NCI-H748 (cell line): ENCODE data around the gene HTR3D.
"Not testable (repeated sequence)": the region's sequence is repeated elsewhere in the genome, so short reads cannot be mapped to it uniquely, and the experiment has no call there.

ENCODE experiments used
- DNase-seq: peaks from one replicate; lab custom pipeline; 2025; ENCODE audit not compliant: unreplicated experiment; lab: John Stamatoyannopoulos, UW

The HTR3D gene, protein sequence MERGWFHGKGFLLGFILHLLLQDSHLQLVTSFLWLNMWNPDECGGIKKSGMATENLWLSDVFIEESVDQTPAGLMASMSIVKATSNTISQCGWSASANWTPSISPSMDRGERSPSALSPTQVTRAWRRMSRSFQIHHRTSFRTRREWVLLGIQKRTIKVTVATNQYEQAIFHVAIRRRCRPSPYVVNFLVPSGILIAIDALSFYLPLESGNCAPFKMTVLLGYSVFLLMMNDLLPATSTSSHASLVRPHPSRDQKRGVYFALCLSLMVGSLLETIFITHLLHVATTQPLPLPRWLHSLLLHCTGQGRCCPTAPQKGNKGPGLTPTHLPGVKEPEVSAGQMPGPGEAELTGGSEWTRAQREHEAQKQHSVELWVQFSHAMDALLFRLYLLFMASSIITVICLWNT

DNA sequence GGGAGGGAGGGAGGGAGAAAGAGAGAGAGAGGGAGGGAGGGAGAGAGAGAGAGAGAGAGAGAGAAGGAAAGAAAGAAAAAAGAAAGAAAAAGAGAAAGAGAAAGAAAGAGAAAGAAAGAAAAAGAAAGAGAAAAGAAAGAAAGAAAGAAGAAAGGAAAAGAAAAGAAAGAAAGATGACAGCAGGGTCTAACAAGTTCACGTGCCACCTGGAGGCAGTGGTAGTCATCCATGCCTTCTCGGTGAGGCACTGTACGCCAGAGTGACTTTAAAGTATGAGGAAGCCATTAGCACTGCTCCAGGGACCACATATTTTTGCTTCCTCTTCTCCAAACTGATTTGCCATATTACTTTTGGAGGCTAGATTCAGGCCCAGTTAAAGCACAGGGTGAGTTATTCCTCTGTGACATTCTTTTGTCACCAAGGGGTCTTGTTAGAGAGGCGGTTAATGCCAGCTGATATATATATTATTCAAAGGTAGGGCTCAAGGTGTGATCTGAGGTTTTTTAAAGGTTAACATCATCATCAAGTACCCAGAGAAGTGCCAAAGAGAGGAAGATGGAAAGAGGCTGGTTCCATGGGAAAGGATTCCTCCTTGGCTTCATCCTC lies at the start of gene HTR3D:
TSS of gene HTR3D (plus strand) at position 556 of the 606 bp plus-strand sequence. CDS start at position 556, 0 bp downstream.
- no peak for DNase-seq

DNA sequence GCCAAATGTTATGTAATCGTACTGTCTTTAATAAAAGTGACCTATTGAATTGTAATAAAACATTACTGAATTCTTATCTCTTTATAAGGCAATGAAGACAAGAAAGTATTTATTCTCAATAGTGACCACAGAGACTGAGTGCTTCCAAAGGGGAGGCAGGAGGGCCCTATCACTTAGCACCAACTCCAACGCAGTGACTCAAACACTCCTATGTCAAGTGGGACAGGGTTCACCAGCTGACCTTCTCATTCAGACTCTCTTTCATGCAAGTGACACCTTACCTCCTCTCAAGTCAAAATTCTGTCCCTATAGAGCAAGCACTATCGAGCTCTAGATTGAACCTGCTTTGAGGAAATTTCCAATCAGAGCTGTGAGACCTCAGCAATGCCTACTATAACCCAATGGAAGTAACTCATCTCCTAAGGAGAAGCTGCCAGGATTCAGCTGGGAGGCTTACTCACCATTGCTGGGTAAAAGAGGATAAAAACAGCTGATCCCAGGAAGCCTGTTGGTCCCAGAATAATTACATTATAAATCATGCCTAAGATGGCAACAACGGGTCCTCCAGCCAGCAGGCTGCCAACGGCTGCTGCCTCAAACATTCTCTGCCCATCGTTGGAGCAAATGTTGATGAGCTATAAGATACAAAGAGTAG lies 49.4 kb upstream of the HTR3D start:
- DNase-seq = no peak

DNA sequence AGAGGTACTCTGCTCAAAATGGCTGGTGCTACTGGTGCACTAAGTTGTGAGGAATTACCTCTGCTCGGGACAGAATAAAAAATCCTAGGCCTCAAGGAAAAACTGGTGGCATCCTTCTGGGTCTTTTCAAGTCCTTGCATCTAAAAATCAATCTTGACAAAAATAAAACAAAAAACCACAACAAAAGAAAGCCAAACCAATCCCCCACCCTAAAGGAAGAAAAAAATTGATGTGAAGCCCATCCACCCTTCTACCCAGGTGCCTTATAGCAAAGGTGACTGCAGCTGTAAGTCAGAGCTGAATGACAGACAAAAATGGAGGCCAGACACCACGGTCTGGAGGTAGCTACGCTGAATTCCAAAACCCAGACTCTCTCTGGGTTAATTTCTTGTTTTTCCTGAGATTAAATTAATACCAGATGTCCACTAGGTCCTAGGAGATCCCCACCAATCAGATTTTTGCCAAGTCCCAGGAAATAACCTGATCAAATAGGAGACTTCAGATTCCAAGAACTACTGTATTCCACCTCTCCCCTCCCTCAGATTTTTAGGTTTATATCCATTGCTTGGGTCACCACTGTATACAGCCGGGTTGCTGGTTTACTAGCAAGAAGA lies 47.3 kb upstream of the HTR3D start:
- DNase-seq = no peak

DNA sequence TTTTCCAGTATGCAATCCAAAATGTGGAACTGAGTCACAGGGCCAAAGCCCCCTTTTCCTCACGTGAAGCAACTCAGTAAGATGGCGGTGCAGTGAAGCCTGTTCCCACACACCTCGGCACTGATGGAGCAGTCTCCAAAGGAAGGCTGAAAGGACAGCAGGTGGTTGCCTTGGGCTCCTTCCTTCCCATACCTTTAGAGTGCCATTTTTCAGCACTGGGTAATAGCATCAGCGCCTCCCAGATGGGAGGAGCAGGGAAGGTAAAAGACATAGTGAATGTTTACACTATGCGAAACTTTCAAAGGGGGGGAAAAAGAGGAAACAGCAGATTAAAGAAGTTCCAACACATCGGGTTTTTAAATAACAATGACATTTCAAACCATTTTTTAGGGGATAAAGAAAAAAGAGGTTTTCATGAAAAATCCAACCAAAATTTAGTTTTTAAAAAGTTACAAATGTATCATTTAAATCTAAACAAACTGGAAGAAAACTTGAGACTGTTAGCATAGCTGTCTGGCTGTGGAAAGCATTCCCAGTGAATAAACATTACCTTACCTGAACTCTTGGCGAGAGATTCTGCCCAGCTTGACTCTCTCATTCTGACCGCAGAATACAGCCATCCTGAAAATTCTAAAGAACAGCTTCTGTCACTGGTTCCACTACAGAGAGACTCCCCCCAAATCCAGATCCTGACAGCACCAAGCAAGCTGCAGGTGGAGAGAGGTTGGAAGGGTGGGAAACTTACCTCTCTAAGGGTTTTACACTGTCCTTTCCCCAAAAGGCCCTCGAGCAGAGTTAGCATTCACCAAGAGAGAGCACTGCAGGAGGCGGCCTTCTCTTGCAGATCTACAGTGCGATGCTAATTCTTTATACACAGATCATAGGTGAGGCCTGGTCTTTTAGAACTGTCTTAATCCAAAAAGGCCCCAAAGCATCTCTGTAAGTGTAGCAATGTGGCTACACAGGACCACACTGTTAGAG lies 46.5 kb upstream of the HTR3D start:
- no peak for DNase-seq

DNA sequence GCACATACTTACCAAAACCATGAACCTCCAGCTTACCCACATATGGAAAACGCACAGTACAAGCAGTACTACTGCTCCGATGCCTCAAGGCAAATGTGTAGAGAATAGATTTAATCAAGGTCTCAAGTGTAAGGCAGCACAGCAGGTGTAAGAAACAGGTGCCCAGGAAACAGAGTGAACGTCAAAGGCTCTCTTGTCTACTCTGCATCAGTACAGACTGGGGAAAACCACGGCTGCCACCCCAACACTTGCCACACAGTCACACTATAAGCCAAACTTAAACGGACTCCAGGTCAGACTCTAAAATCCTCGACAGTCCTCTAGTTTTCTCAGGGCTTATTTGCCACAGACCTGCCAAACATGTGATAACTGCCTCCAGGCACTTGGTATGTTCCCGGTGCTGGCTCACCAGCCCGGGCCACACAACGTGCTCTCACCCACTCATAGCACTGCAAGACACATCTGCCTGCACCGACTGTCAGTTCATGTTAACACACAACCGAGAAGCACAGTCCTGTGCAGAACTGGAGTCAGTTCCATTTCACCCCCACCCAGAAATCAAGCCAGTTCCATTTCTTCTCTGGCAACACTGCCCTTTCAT lies 44.4 kb upstream of the HTR3D start:
- no peak for DNase-seq

DNA sequence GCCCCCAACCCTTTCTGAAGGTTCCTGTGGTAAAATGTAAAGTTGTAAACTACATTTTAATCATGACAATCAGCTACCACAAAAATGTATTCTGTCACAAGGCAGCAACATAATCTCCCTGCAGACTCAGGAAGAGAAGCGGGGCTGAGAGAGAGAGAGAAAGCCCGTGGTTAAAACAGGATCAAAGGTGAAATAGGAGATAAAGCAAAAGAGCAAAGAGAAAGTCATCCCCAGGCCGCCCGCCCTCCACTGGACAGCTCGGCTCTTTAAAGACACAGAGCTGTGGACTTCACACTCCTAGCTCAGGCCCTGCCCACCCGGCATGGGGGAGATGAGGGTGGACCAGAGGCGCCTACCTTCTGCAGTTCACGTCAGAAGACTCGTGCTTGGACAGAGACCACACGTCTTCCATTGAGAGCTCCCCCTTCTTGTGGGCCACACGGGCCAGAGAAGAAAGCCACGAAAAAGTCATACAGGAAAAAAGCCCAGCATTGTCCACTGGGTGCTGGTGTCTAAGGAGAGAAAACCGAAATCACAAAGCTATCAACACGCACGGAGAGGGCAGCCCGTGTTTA lies 43.2 kb upstream of the HTR3D start:
- no peak for DNase-seq

DNA sequence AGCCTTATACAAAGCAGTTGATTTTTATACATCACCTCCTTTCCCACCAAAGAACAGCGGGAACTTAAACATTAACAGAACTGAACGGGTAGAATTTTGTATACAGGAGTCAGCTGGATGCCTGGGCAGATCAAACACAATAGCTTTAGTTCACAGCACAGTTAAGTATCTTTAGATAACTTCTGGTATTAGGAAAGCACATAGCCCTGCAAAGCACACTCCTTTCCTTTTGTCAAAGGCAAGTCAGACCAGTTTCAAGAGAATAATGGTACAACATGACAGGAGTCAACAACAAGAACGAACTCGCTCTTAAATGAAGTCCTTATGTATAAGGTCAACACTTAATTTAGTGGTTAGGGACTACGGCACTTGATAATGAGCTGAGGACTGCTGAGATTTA lies 40.1 kb upstream of the HTR3D start:
- no peak for DNase-seq

DNA sequence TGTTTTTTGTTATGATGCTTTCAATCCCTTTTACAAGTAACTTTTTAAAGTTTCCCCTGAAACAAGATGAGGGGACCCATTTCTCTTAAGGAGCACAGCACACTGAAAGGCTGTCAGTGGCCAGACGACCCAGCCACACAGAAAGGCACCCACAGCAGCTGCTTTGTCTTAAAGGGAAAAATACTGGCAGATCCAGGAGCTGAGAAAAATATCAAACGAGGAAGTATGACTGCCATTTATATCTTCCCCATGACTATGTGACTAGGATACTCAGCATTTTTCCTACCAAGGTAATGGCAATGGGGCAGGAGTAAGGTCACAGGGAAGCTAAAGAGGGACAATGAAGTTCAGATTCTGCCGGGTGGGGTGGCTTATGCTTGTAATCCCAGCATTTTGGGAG lies 29.8 kb upstream of the HTR3D start:
- DNase-seq = no peak

DNA sequence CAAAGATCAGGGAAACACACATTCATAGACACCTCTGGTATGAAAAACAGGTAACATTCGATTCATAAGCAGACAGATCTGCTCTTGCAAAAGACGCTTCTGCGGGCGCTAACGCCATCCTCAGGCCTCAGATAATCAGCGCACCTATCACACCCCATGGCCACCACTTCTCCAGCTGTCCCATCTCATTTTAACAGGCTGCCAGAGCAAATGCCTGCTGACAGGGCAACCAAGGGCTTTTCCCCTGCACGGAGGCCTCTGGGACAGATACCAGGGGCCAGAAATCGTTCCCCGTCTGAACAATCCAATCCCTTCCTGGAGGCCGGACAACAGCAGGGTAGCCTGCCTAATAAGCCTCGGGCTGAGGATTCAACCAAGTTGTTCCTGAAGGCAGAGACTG lies 29.1 kb upstream of the HTR3D start:
- DNase-seq = no peak

DNA sequence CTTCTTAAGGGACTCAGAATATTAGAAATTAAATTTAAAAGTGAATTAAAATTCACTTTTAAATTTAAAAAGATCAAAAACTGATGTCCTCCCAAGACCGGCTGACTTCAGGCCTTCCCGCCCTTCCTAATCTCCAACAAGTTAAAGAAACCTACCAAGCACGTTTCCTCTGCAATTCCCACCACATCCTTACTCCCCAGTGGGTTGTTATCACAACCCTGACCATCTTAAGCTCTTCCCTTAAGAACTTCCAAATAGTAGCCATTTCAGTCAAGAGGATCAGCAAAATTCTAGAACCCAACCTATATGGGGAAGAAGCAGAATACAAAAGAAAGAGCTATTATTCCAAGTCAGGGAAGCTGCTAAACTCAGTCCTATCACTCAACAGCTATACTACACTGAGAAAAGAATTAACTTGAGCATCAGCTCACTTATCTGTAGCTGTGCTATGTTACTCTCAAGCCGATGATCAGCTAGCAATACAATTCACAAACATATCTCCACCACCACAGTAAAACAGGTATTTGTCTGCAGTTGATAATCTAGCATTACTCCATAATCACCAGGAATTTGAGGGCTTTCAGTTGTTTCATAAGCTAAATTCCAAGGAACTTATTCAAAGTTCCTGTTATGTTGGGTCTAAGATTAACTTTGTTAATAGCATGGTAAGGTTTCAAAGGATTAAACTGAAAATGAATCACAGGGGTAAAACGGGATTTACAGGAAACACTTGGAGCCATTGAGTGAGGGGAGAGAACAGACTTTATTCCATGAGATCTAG lies 28.2 kb upstream of the HTR3D start:
- DNase-seq = no peak

DNA sequence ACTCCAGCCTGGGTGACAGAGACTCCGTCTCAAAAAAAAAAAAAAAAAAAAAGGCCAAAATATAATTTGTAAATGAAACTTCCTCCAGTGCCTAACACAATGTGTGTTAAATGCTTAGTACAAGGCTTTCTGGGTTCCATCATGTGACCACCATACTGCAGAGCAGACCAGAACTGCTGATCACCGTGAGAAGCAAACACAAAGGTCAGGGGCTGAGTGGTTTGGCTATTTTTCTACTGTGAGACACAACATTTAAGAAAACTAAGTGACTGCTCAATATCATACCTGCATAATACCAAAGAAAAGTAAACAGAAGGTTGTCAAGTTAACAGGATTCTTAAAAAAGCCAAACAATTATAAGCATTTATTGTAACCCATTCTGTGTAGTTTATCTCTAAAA lies 27.1 kb upstream of the HTR3D start:
- DNase-seq = no peak

DNA sequence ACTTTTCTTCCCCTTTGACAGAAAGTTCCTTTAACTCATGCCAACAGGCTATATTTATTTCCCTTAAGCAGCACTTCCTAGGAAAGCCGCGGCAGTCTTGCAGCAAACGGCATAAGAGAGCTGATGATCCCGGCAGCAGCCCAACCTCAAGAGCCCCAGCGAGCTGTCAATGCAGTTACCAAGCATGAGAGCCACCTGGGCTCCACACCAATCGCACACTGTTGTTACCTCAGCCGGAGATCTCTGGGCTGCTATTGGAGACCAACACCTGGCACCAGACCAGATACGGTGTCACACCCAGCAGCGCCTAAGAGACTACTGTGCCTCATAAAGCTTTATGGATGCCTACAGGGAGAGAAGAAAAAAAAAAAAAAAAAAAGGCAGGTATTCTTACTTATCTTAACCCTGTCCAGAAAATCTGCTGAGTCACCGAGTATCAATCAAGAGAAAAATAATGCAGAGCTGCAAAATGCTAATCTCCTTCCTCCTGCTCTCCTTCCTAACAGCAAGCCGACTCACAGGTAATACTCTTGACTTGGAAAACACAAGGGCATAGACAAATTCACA lies 25.5 kb upstream of the HTR3D start:
- peak; percentile 90 for DNase-seq

DNA sequence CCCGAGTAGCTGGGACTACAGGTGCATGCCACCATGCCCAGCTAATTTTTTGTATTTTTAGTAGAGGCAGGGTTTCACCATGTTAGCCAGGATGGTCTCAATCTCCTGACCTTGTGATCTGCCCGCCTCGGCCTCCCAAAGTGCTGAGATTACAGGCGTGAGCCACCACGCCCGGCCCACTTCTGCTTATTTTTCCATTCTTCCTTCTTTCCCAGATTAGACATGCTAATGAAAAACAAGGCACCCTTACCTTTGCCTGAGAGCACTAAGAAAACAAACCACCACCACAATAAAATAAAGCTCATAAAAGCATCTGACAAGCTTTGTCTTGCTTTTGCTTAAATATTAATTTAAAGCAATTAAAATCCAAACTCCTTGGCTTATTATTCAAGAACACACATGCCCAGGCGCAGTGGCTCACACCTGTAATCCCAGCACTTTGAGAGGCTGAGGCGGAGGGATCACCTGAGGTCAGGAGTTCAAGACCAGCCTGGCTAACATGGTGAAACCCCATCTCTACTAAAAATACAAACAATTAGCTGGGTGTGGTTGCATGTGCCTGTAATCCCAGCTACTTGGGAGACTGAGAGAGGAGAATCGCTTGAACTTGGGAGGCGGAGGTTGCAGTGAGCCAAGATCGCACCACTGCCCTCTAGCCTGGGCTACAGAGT lies 24.3 kb upstream of the HTR3D start:
- DNase-seq = not testable (repeated sequence)

DNA sequence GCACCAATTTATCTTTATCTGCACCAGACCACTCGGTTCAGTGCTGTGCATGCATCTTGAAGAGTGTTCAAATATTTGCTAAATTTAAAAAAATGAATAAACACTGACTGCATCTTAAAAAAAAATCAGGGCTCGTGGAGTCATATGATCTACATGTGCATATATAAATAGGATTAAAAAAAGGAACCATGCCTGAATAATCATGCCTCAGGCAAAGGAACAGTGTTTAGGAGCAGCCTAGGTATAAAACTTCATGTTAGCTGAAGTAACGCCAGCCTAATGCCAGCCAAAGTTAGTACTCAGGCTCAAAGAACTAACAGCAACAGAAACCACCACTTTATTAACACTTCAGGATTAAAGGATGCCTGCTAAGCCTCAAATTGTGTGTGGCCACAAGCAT lies 23.4 kb upstream of the HTR3D start:
- DNase-seq = no peak

DNA sequence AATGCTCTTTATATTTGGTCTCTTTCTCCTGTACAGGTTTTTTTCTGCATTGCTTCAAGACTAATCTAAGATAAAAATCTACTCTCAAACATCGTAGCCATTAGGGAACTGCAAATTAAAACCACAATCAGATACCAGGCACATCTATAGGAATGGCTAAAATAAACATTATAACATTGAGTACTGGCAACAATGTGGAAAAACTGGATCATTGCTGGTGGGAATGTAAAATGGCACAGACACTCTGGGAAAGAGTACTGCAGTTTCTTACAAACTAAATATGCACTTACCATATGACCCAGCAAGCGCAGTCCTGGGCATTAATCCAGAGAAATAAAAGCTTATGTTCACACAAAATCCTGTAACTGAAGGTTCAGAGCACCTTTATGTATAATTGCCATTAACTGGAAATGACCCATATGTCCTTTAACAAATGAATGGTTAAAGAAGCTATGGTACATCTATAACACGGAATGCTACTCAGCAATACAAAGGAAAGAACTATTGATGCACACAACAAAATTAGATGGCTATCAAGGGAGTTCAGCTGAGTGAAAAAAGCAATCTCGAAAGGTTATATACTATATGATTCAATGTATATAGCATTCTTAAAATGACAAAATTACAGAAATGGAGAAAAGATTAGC lies 20.2 kb upstream of the HTR3D start:
- no peak for DNase-seq

DNA sequence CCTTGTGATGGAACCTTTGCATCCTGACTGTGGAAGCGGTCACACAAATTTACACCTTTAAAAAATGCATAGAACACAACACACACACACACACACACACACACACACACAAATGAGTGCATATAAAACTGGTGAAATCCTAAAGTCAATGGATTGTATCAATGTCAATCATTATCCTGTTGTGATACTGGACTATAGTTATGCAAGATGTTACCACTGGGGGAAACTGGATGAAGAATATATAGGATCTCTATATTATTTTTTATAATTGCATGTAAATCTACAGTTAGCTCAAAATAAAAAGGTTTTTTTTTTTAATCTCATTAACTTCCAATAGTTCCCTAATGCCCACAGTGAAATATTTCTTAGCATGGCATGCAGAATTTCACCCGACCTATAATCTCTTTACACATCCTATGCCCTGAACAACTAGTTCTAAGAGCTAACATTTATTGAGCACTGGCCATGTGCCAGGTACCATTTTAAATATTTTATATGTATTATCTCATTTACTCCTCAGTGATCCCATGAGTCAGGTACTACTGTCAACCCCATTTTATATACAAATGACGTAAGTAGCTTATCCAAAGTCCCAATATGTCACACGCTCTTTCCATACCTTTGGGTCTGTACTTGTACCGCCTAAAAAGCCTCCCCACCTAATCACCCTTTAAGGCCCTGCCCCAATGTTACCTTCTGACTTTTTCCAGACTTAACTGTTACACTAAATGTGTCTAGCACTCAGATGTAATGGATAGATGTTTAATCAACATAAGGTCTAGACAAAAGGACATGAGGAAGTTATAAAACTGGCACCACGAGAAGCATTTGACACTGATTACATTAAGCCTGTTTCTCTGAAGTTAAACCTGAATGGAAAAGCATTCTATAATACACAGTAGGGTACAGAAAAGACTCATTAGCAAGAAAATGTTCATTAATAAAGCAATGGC lies 19.3 kb upstream of the HTR3D start:
- DNase-seq = no peak
